ENCODE data around the gene SHCBP1.
"Not testable (repeated sequence)": the region's sequence is repeated elsewhere in the genome, so short reads cannot be mapped to it uniquely, and the experiment has no call there.

SHCBP1 gene

DNA sequence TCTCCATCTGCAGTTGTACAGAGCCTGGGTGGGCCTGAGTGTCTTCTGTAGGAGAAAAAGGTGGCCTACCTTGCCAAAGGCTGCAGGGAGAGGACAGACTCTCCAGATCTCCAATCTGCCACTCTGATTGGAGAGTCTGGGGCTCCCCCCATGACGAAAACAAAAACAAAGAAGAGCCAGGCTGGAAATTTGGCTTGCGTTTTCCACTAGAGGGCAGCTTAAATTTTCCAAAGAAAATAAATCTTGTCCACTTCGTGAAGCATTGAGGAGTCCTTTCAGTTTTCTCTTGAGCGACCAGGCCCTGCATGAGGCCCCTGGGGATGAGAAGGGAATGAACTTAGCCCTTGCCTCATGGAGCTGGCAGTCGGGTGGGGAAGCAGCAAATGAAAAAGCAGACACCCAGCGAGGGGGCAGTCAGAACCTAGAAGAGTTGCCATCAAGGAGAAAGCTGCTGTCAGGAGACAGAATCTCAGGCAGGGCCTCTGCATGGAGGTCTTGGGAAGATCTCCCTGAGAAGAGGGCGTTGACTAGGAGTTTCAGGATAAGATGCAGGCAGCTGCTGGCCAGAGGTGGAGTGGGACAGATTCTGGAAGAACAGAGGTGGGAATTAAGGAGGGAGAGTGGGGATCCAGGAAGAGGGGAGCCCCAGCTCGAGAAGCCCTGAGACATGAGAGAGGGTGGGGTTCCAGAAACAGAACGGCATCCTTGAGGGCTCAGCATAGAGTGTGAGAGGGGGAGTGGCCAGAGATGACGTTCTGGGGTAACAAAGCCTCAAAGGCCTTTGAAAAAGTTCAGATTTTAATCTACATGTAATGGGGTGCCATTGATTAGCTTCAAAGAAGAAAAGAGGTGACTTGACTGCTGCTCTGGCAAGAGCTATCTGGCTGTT is 8.4 kb upstream of the SHCBP1 start:
- Histone ChIP-seq H3K4me1 (ENCODE audit: control insufficient read depth in 1 of 2, insufficient read depth in 2 of 2, low read length in 2 of 2) (peaks cover 0 to 3% of the 10 kb centered on the region in 2 donors), H3K36me3 (ENCODE audit: control insufficient read depth in 1 of 2, insufficient read depth in 2 of 2, low read length in 2 of 2) (no peaks in the 10 kb centered on the region), H3K4me3 (ENCODE audit: low read depth in 1 of 2, low read length in 2 of 2) (no peak overlapping the region), H3K9me3 (ENCODE audit: control insufficient read depth in 1 of 2, low read length in 2 of 2) (no peaks in the 10 kb centered on the region), H3K27me3 (ENCODE audit: low read depth, low read length) (no peaks in the 10 kb centered on the region), H3K27ac (ENCODE audit: low read length) (no peak overlapping the region)

DNA sequence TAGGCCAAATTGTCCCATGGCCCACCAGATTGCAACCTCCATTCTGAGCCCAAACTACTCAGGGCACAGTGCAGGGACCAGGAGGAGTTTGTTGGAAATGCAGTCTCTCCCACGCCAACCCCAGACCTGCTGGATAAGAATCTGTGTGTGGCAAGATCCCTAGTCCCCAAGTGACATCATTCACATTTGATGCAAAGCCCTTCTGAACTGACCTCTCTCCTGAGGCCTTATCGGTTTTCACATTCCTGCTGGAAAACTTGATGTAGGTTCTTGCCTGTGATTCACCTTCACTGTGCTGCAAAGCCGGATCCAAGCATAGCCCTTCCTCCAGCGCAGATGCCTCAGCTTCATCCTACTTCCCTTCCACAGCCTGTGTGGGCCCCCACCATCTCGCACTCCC is 6.6 kb upstream of the SHCBP1 start:
- no peaks in the 10 kb centered on the region for H3K36me3 ChIP-seq (ENCODE audit: control insufficient read depth in 1 of 2, insufficient read depth in 2 of 2, low read length in 2 of 2)
- H3K27me3 ChIP-seq (ENCODE audit: low read depth, low read length), result no peaks in the 10 kb centered on the region
- no peaks in the 10 kb centered on the region for H3K9me3 ChIP-seq (ENCODE audit: control insufficient read depth in 1 of 2, low read length in 2 of 2)
- peaks cover 0 to 3% of the 10 kb centered on the region in 2 donors for H3K4me1 ChIP-seq (ENCODE audit: control insufficient read depth in 1 of 2, insufficient read depth in 2 of 2, low read length in 2 of 2)
- H3K27ac ChIP-seq (ENCODE audit: low read length), result no peak overlapping the region
- no peak overlapping the region for H3K4me3 ChIP-seq (ENCODE audit: low read depth in 1 of 2, low read length in 2 of 2)

DNA sequence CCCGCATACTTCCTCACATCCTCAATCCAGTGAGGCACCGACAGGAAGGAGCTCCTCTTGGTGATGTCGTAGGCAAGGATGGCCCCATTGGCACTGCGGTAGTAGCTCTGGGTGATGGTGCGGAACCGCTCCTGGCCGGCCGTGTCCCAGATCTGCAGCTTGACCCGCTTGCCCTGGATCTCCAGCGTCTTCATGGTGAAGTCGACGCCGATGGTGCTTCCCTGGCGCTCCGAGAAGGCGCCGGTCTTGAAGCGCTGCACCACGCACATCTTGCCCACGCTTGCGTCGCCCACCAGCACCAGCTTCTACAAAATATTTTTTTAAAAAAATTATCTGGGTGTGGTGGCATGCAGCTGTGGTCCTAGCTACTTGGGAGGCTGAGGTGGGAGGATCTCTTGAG is 5.5 kb upstream of the SHCBP1 start:
- not testable (repeated sequence) for H3K27ac ChIP-seq (ENCODE audit: low read length); H3K27me3 ChIP-seq (ENCODE audit: low read depth, low read length); H3K9me3 ChIP-seq (ENCODE audit: control insufficient read depth in 1 of 2, low read length in 2 of 2)

DNA sequence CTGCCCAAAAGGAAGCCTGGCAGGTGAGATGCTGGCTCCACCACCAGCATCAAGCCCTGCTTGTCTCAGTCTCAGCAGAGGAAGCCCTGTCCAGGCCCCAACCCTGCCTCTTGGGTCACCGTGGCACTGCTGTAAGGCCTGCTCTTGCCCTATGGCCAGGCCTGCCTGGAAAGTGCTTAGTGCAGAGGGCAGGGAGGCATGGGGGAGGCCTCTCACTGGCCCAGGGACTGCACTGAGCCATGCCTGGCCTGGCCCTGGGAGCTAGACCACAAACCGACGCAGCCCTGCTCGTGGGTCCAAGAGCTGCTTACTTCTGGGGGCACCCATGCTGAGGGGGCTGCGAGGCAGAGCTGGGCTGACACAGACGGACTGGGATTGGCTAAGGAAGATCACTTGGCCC is 3.7 kb upstream of the SHCBP1 start:
- peaks cover 0 to 15% of the 10 kb centered on the region in 2 donors for H3K4me1 ChIP-seq (ENCODE audit: control insufficient read depth in 1 of 2, insufficient read depth in 2 of 2, low read length in 2 of 2)
- not testable (repeated sequence) for H3K9me3 ChIP-seq (ENCODE audit: control insufficient read depth in 1 of 2, low read length in 2 of 2); H3K36me3 ChIP-seq (ENCODE audit: control insufficient read depth in 1 of 2, insufficient read depth in 2 of 2, low read length in 2 of 2); H3K27ac ChIP-seq (ENCODE audit: low read length); H3K27me3 ChIP-seq (ENCODE audit: low read depth, low read length); H3K4me3 ChIP-seq (ENCODE audit: low read depth in 1 of 2, low read length in 2 of 2)

More for the DNA sequence above, 5.5 kb upstream of the SHCBP1 start:
- H3K4me1 ChIP-seq (ENCODE audit: control insufficient read depth in 1 of 2, insufficient read depth in 2 of 2, low read length in 2 of 2); H3K36me3 ChIP-seq (ENCODE audit: control insufficient read depth in 1 of 2, insufficient read depth in 2 of 2, low read length in 2 of 2); H3K4me3 ChIP-seq (ENCODE audit: low read depth in 1 of 2, low read length in 2 of 2): not testable (repeated sequence)

DNA sequence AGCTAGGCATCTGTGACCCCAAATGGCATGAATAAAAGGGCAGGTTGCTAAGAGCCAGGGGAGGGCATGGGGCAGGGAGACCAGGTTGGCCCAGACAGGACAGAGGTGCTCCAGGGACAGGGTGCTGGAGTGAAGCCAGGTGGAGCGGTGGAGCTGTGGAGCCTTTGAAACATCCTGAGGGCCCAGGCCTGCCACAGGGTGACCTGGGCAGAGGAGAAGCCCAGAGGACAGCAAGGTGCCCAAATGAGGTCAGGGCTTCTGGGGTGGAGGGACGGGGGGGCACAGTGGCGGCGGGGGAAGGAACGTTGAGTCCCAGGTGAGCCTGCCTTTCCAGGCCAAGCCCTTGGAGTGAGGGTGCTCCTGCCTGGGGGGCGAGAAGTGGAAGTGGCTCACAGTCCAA is 2.5 kb upstream of the SHCBP1 start:
- not testable (repeated sequence) for H3K36me3 ChIP-seq (ENCODE audit: control insufficient read depth in 1 of 2, insufficient read depth in 2 of 2, low read length in 2 of 2); H3K27ac ChIP-seq (ENCODE audit: low read length); H3K9me3 ChIP-seq (ENCODE audit: control insufficient read depth in 1 of 2, low read length in 2 of 2); H3K4me3 ChIP-seq (ENCODE audit: low read depth in 1 of 2, low read length in 2 of 2); H3K27me3 ChIP-seq (ENCODE audit: low read depth, low read length)
- peaks cover 0 to 12% of the 10 kb centered on the region in 2 donors for H3K4me1 ChIP-seq (ENCODE audit: control insufficient read depth in 1 of 2, insufficient read depth in 2 of 2, low read length in 2 of 2)

DNA sequence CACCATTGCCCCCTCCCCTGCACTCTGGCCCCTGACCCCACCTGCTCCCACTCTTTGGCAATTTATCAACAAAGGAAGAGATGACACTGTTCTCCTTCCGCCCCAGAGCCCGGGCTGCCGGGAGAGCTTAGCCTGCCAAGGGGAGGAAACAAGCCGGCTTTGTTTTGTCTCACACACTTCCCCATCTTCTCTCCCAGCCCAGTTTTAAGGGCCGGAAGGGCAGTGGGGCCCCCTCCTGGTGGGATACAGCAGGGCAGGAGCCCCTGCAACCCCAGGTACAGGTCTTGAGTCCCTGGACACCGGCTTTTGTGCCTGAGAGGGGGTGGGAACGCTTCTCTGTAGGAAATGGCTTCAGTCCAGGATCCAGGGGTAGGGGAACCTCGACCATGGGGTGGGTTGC is 2.1 kb upstream of the SHCBP1 start:
- H3K4me3 ChIP-seq (ENCODE audit: low read depth in 1 of 2, low read length in 2 of 2), result not testable (repeated sequence)

DNA sequence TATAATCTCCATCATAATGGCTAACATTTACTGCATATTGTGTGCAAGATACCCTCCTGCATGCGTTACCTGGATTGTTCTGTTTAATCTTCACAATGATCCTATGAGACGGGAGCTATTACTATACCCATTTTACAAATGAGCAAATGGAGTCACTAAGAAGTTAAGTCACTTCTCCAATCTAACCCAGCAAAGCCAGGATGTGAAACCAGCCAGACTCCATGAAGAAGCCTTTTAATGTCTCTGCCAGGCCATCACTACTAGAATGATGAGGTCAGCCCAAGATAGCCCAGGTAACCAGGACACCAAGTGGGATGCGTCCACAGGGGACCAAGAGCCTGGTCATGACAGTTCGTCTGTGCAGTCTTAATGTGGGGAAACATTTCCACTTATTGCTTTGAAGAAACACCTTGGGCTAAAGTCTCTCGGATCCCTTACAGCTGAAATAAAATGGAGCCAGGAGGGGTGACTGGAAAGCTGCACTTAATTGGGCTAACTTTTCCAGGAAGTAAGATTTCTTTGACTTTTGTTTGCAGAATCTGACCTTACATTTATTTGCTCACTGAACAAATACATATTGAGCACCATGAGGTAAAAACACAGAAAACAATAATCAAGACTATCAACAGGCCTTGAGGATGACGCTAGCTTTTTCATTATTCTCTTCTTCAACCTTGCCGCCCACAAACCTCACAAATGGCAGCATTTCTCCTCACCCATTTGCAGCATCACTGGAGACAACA is 926 bp upstream of the SHCBP1 start:
- no peak overlapping the region for H3K4me3 ChIP-seq (ENCODE audit: low read depth in 1 of 2, low read length in 2 of 2)
- H3K36me3 ChIP-seq (ENCODE audit: control insufficient read depth in 1 of 2, insufficient read depth in 2 of 2, low read length in 2 of 2), result no peaks in the 10 kb centered on the region
- H3K4me1 ChIP-seq (ENCODE audit: control insufficient read depth in 1 of 2, insufficient read depth in 2 of 2, low read length in 2 of 2), result peaks cover 0 to 12% of the 10 kb centered on the region in 2 donors
- H3K27ac ChIP-seq (ENCODE audit: low read length), result no peak overlapping the region
- H3K9me3 ChIP-seq (ENCODE audit: control insufficient read depth in 1 of 2, low read length in 2 of 2), result no peaks in the 10 kb centered on the region
- no peaks in the 10 kb centered on the region for H3K27me3 ChIP-seq (ENCODE audit: low read depth, low read length)

More for the DNA sequence above, 2.1 kb upstream of the SHCBP1 start:
- H3K9me3 ChIP-seq (ENCODE audit: control insufficient read depth in 1 of 2, low read length in 2 of 2); H3K27me3 ChIP-seq (ENCODE audit: low read depth, low read length); H3K36me3 ChIP-seq (ENCODE audit: control insufficient read depth in 1 of 2, insufficient read depth in 2 of 2, low read length in 2 of 2); H3K27ac ChIP-seq (ENCODE audit: low read length): not testable (repeated sequence)
- H3K4me1 ChIP-seq (ENCODE audit: control insufficient read depth in 1 of 2, insufficient read depth in 2 of 2, low read length in 2 of 2), result peaks cover 0 to 12% of the 10 kb centered on the region in 2 donors

DNA sequence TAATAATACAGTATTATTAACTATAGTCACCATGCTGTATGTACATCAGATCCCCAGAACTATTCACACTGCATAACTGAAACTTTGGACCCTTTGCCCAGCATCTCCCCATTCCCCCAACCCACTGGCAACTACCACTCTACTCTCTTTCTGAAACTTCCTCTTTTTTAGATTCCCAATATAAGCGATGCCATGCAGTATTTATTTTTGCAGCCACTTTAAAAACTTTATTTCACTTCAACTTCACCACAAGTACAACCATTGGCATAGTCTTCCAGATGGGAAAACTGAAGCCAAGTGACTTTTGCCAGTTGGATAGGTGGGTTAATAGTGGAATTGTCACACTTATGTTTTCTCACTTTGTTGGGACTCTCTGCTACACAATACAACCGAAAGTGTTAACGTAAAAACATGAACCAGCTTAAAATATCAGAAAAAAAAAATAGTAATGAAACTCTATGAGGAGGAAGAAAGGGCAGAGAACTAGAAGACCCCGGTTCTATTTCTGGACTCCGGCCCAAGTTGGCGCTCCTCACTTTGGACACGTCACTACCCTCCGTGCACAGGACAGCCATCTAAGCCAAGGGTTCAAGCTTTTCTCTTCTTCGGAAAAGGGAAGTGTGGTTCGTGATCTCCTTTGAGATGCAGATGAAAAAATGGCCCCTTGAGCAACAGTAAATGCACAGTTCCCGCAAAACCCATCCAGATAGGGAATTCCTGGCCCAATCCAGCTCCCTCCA is 743 bp downstream of the SHCBP1 start:
- no peaks in the 10 kb centered on the region for H3K27me3 ChIP-seq (ENCODE audit: low read depth, low read length)
- peak overlapping the region; percentile 64 to 90 for H3K4me3 ChIP-seq (ENCODE audit: low read depth in 1 of 2, low read length in 2 of 2)

DNA sequence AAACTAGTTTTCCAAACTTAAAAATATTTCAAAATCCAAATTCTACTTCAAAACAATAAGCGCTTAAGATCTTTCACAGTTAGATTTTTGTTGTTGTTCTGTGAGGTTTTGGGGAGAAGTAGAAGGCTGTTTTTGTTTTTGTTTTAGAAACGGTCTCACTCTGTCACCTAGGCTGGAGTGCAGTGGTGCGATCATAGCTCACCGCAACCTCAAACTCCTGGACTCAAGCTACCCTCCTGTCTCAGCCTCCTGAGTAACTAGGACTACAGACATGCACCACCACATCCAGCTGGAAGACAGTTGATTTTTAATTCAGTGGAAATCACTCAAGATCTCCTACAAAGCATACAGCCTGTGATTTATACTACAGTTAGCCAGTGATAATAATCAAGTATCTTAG is 2.7 kb downstream of the SHCBP1 start:
- H3K9me3 ChIP-seq (ENCODE audit: control insufficient read depth in 1 of 2, low read length in 2 of 2), result no peaks in the 10 kb centered on the region
- H3K27me3 ChIP-seq (ENCODE audit: low read depth, low read length), result no peaks in the 10 kb centered on the region
- H3K4me3 ChIP-seq (ENCODE audit: low read depth in 1 of 2, low read length in 2 of 2), result no peak overlapping the region
- no peak overlapping the region for H3K27ac ChIP-seq (ENCODE audit: low read length)
- no peaks in the 10 kb centered on the region for H3K36me3 ChIP-seq (ENCODE audit: control insufficient read depth in 1 of 2, insufficient read depth in 2 of 2, low read length in 2 of 2)
- H3K4me1 ChIP-seq (ENCODE audit: control insufficient read depth in 1 of 2, insufficient read depth in 2 of 2, low read length in 2 of 2), result peaks cover 0 to 12% of the 10 kb centered on the region in 2 donors

More for the DNA sequence above, 743 bp downstream of the SHCBP1 start:
- peaks cover 0 to 12% of the 10 kb centered on the region in 2 donors for H3K4me1 ChIP-seq (ENCODE audit: control insufficient read depth in 1 of 2, insufficient read depth in 2 of 2, low read length in 2 of 2)
- H3K27ac ChIP-seq (ENCODE audit: low read length), result no peak overlapping the region
- no peaks in the 10 kb centered on the region for H3K36me3 ChIP-seq (ENCODE audit: control insufficient read depth in 1 of 2, insufficient read depth in 2 of 2, low read length in 2 of 2)
- H3K9me3 ChIP-seq (ENCODE audit: control insufficient read depth in 1 of 2, low read length in 2 of 2), result no peaks in the 10 kb centered on the region

DNA sequence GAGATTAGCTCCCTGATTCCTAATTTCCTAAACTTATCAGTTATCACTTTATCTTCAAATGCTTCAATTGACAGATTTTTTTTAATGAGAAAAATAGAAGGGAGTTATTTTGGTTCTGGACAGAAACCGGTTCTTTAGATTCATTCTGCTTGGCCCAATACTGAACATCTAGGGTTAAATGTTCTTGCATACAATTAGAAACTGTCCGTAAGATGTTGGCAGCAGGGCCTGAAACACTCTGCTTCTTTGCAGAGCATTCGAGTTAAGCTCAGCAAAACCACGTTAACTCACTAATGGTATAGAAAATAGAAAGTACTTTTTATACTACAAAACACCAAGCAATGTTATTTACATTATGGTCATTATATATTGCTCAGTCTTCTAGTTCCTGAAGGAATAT is 7.2 kb downstream of the SHCBP1 start:
- Histone ChIP-seq H3K27ac (ENCODE audit: low read length) (no peak overlapping the region), H3K9me3 (ENCODE audit: control insufficient read depth in 1 of 2, low read length in 2 of 2) (no peaks in the 10 kb centered on the region), H3K4me1 (ENCODE audit: control insufficient read depth in 1 of 2, insufficient read depth in 2 of 2, low read length in 2 of 2) (no peaks in the 10 kb centered on the region), H3K36me3 (ENCODE audit: control insufficient read depth in 1 of 2, insufficient read depth in 2 of 2, low read length in 2 of 2) (no peaks in the 10 kb centered on the region), H3K27me3 (ENCODE audit: low read depth, low read length) (no peaks in the 10 kb centered on the region), H3K4me3 (ENCODE audit: low read depth in 1 of 2, low read length in 2 of 2) (no peak overlapping the region)

DNA sequence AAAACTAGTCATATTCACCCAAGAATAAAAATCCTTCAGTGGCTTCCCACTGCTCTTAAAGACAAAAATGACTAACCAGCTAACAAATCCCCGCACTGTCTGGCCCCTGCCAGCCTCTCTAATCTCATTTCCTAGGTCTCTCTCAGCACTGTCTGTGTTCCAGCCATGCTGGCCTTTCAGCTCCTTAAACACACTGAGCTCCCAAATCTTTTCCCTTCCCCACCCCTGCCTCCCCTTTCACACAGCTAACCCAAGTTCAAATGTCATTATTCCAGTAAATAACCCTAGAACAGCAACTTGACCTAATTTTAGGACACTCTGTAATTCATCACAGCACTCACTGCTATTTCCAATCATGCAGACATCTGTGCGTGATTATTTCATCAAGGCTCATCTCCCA is 7.8 kb downstream of the SHCBP1 start:
- H3K4me3 ChIP-seq (ENCODE audit: low read depth in 1 of 2, low read length in 2 of 2), result no peak overlapping the region
- no peak overlapping the region for H3K27ac ChIP-seq (ENCODE audit: low read length)
- H3K4me1 ChIP-seq (ENCODE audit: control insufficient read depth in 1 of 2, insufficient read depth in 2 of 2, low read length in 2 of 2), result no peaks in the 10 kb centered on the region
- no peaks in the 10 kb centered on the region for H3K36me3 ChIP-seq (ENCODE audit: control insufficient read depth in 1 of 2, insufficient read depth in 2 of 2, low read length in 2 of 2)
- no peaks in the 10 kb centered on the region for H3K9me3 ChIP-seq (ENCODE audit: control insufficient read depth in 1 of 2, low read length in 2 of 2)
- no peaks in the 10 kb centered on the region for H3K27me3 ChIP-seq (ENCODE audit: low read depth, low read length)

Data from muscle layer of duodenum (tissue), 2 donors.